ENCODE results near the gene REG3G.

GRCh38 chr2:79000008-79000576 is 25.4 kb upstream of the REG3G start:
- TF ChIP-seq SP1 (CRISPR knock-in tag; conservative IDR thresholded peaks at IDR 0.05), result no peak
- TF ChIP-seq, protein P1, sequence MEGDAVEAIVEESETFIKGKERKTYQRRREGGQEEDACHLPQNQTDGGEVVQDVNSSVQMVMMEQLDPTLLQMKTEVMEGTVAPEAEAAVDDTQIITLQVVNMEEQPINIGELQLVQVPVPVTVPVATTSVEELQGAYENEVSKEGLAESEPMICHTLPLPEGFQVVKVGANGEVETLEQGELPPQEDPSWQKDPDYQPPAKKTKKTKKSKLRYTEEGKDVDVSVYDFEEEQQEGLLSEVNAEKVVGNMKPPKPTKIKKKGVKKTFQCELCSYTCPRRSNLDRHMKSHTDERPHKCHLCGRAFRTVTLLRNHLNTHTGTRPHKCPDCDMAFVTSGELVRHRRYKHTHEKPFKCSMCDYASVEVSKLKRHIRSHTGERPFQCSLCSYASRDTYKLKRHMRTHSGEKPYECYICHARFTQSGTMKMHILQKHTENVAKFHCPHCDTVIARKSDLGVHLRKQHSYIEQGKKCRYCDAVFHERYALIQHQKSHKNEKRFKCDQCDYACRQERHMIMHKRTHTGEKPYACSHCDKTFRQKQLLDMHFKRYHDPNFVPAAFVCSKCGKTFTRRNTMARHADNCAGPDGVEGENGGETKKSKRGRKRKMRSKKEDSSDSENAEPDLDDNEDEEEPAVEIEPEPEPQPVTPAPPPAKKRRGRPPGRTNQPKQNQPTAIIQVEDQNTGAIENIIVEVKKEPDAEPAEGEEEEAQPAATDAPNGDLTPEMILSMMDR (IDR thresholded peaks at IDR 0.05), result no peak
